GM12878 (cell line): ENCODE data around the gene SNRNP35. TPM values are rescaled to one million over a fixed set of nuclear protein-coding genes. Genes with fewer than 3 reads are reported as not detected.

ENCODE experiments used
- BMI1 ChIP-seq: fragments of 450-650 bp; IDR thresholded peaks from 2 replicates; pipeline ENCODE4 v1.6.1; 2016; ENCODE audit warnings: mild to moderate bottlenecking, moderate library complexity, borderline replicate concordance
- CEBPB ChIP-seq, 2 experiments: fragments of 150-350 bp in 1 of 2; IDR thresholded peaks; 2 replicates each; pipeline ENCODE4 v1.6.1; 2012 to 2014; ENCODE audit warnings: low read depth in 2 of 2, low read length in 2 of 2, borderline replicate concordance in 1 of 2, inconsistent platforms in 1 of 2
- CREM ChIP-seq: IDR thresholded peaks from 2 replicates; pipeline ENCODE4 v1.6.1; 2014; ENCODE audit warnings: antibody characterized with exemption, low read depth
- DPF2 ChIP-seq: fragments of 450-650 bp; IDR thresholded peaks from 2 replicates; pipeline ENCODE4 v1.6.1; 2017; ENCODE audit warnings: mild to moderate bottlenecking
- EGR1 ChIP-seq, 2 experiments: IDR thresholded peaks; 1 replicate in 1 of 2; 2 replicates in 1 of 2; pipeline ENCODE4 v1.6.1; 2011 to 2012; ENCODE audit warnings: low read depth in 2 of 2, low read length in 2 of 2, borderline replicate concordance in 1 of 2, mild to moderate bottlenecking in 1 of 2, moderate library complexity in 1 of 2
- ETV6 ChIP-seq, 2 experiments: fragments of 450-650 bp in 1 of 2; IDR thresholded peaks in 1 of 2; conservative IDR thresholded peaks in 1 of 2; 2 replicates each; pipeline ENCODE4 v1.6.1; 2014; ENCODE audit warnings: antibody characterized with exemption in 1 of 2, borderline replicate concordance in 1 of 2, low read depth in 1 of 2, mild to moderate bottlenecking in 1 of 2, moderate library complexity in 1 of 2
- FOXM1 ChIP-seq: IDR thresholded peaks from 2 replicates; pipeline ENCODE4 v1.6.1; 2012; ENCODE audit warnings: low read depth, mild to moderate bottlenecking, inconsistent platforms, low read length, moderate library complexity
- HDAC2 ChIP-seq: fragments of 200-600 bp; sonication (generic); IDR thresholded peaks from 2 replicates; pipeline ENCODE4 v1.6.1; 2017
- MTA2 ChIP-seq: fragments of 450-650 bp; IDR thresholded peaks from 2 replicates; pipeline ENCODE4 v1.6.1; 2016; ENCODE audit warnings: low read depth, mild to moderate bottlenecking, moderate library complexity
- MYB ChIP-seq: fragments of 150-350 bp; IDR thresholded peaks from 2 replicates; pipeline ENCODE4 v1.6.1; 2014; ENCODE audit warnings: mild to moderate bottlenecking, low read depth, low read length, borderline replicate concordance
- NBN ChIP-seq: fragments of 450-650 bp; IDR thresholded peaks from 2 replicates; pipeline ENCODE4 v1.6.1; 2016
- RBBP5 ChIP-seq: fragments of 200-600 bp; sonication (generic); conservative IDR thresholded peaks from 2 replicates; pipeline ENCODE4 v1.6.1; 2016
- SMAD1 ChIP-seq: fragments of 450-650 bp; IDR thresholded peaks from 2 replicates; pipeline ENCODE4 v1.6.1; 2018; ENCODE audit warnings: mild to moderate bottlenecking, low read depth; ENCODE audit not compliant: partially characterized antibody
- SMAD5 ChIP-seq: IDR thresholded peaks from 2 replicates; pipeline ENCODE4 v1.6.1; 2016; ENCODE audit warnings: antibody characterized with exemption, low read depth
- SREBF1 ChIP-seq: IDR thresholded peaks from 2 replicates; pipeline ENCODE4 v1.6.1; 2012; ENCODE audit warnings: mild to moderate bottlenecking, low read length
- TAF1 ChIP-seq: IDR thresholded peaks from 2 replicates; pipeline ENCODE4 v1.6.1; 2011; ENCODE audit warnings: mild to moderate bottlenecking, low read depth, low read length, borderline replicate concordance
- TCF3 ChIP-seq: IDR thresholded peaks from 2 replicates; pipeline ENCODE4 v1.6.1; 2012; ENCODE audit warnings: low read depth, mild to moderate bottlenecking, low read length, borderline replicate concordance; ENCODE audit not compliant: insufficient read depth
- polyA plus RNA-seq, 11 experiments: library from polyadenylated mRNA; depleted of rRNA in 4 of 11; unstranded in 6 of 11; stranded (reverse) in 5 of 11; fragments of >200 nt; fragmentation: Nextera tagmentation in 4 of 11; fragmentation: Illumina TruSeq in 1 of 11; extraction: Ambion mirVana in 4 of 11; extraction: Trizol in 1 of 11; gene quantifications; 1 replicate in 1 of 11; 2 replicates in 10 of 11; pipeline versions ENCODE4 v1.2.1 to v1.2.3, GENCODE V29; 2011 to 2016; ENCODE audit warnings: inconsistent platforms in 2 of 11, missing spikeins in 2 of 11, low read depth in 1 of 11
- total RNA-seq, 4 experiments: library from RNA; depleted of rRNA in 3 of 4; stranded (reverse); fragments of >200 nt in 3 of 4; fragmentation: Illumina TruSeq in 1 of 4; extraction: Trizol in 1 of 4; gene quantifications; 2 replicates each; pipeline versions ENCODE4 v1.2.1 to v1.2.3, GENCODE V29; 2013 to 2021
- TF ChIP-seq, protein P1 (sequence below): fragments of 450-650 bp; IDR thresholded peaks from 2 replicates; pipeline ENCODE4 v1.6.1; 2017; ENCODE audit warnings: borderline replicate concordance
- TF ChIP-seq, protein P2 (sequence below): fragments of 450-650 bp; IDR thresholded peaks from 2 replicates; pipeline ENCODE4 v1.6.1; 2018; ENCODE audit warnings: mild to moderate bottlenecking, low read depth, moderate library complexity; ENCODE audit not compliant: partially characterized antibody
- TF ChIP-seq, protein P3 (sequence below): IDR thresholded peaks from 2 replicates; pipeline ENCODE4 v1.6.1; 2012; ENCODE audit warnings: low read depth, low read length, improper control_type of control experiment
- TF ChIP-seq, protein P4 (sequence below): fragments of 450-650 bp; formaldehyde crosslinking; IDR thresholded peaks from 2 replicates; pipeline ENCODE4 v1.5.0; 2022; ENCODE audit warnings: mild to moderate bottlenecking, missing genetic modification characterization

The SNRNP35 gene
- total and polyA plus RNA-seq, 10 of the 15 experiments (the other 5 are each of a cell fraction or from before 2014, with no cell fraction given) = 21.6 to 49.6 (median 29.0) TPM

DNA sequence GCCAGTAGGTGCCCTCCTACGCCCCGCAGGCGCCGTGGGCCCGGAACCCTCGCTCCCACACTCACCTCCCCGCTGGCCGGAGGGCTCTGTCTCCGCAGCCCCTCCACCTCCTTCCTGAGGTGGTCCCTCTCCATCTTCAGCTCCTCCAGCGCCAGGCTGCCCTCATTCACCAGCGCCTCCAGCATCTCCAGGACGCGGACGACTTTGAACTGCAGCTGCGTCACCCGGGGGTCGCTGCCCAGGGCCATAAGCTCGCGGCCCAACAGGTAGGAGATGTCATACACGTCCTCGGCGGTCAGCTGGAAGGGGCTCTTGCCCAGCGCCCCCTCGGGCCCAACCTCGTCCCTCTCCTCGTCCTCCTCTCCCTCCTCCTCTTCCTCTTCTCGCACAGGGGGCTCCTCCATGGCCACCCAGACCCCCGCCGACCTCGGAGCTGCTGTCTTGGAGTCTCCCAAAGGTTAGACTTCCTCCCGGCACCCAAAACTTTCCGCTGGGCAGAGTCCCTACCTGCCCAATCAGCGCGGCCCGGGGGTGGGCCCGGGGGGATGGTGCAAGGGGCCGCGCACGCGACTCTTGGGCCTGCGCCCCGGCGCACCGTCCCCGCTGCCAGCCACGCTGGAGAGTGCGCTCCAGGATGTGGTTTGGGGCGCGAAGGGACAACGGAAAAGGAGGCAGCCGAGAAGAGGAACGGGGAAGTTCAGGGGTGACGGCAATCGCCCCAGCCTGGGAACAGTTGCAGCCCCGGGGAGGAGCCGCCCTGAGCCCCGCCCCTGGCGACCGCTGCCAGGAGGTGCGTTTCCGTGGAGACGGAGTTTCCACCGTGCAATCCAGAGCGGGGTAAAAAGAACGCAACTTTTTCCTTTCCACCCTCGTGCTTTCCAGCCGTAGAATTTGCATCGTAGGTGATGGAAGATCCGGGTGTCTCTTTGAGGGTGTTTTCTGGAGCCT, 21.6 kb upstream of the SNRNP35 start, which contains the start of gene RILPL2 (continued):
- TF ChIP-seq HDAC2 (no peak), MYB (0 out of 2 replicates have a peak, but pooled peaks have one; percentile 40), RBBP5 (no peak), DPF2 (peak; percentile 88), MTA2 (no peak), SMAD5 (no peak), CEBPB (IDR thresholded peaks at IDR 0.05; ENCODE audit: borderline replicate concordance in 1 of 2, low read depth in 2 of 2, low read length in 2 of 2) (no peak), TCF3 (0 out of 2 replicates have a peak, but pooled peaks have one; percentile 81), TAF1 (peak; percentile 47; the same call in 1 of the 2 replicates), CREM (peak; percentile 68), ETV6 (conservative IDR thresholded peaks at IDR 0.05 in 1 of 2, IDR thresholded peaks at IDR 0.05 in 1 of 2; ENCODE audit: borderline replicate concordance in 1 of 2, low read depth in 1 of 2) (peak in 1 of 2 experiments; percentile 68; a peak in 2 of 4 replicates), FOXM1 (peak; percentile 23; the same call in 1 of the 2 replicates), NBN (peak; percentile 39; the same call in 1 of the 2 replicates), SREBF1 (no peak), EGR1 (IDR thresholded peaks at IDR 0.05; ENCODE audit: borderline replicate concordance in 1 of 2, low read depth in 2 of 2, low read length in 2 of 2) (peak in 1 of 2 experiments; percentile 45; a peak in 1 of 3 replicates), SMAD1 (no peak), BMI1 (0 out of 2 replicates have a peak, but pooled peaks have one; percentile 65)
- TF ChIP-seq, protein P1, sequence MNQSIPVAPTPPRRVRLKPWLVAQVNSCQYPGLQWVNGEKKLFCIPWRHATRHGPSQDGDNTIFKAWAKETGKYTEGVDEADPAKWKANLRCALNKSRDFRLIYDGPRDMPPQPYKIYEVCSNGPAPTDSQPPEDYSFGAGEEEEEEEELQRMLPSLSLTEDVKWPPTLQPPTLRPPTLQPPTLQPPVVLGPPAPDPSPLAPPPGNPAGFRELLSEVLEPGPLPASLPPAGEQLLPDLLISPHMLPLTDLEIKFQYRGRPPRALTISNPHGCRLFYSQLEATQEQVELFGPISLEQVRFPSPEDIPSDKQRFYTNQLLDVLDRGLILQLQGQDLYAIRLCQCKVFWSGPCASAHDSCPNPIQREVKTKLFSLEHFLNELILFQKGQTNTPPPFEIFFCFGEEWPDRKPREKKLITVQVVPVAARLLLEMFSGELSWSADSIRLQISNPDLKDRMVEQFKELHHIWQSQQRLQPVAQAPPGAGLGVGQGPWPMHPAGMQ = no peak
- TF ChIP-seq, protein P2, sequence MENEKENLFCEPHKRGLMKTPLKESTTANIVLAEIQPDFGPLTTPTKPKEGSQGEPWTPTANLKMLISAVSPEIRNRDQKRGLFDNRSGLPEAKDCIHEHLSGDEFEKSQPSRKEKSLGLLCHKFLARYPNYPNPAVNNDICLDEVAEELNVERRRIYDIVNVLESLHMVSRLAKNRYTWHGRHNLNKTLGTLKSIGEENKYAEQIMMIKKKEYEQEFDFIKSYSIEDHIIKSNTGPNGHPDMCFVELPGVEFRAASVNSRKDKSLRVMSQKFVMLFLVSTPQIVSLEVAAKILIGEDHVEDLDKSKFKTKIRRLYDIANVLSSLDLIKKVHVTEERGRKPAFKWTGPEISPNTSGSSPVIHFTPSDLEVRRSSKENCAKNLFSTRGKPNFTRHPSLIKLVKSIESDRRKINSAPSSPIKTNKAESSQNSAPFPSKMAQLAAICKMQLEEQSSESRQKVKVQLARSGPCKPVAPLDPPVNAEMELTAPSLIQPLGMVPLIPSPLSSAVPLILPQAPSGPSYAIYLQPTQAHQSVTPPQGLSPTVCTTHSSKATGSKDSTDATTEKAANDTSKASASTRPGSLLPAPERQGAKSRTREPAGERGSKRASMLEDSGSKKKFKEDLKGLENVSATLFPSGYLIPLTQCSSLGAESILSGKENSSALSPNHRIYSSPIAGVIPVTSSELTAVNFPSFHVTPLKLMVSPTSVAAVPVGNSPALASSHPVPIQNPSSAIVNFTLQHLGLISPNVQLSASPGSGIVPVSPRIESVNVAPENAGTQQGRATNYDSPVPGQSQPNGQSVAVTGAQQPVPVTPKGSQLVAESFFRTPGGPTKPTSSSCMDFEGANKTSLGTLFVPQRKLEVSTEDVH = no peak
- TF ChIP-seq, protein P3, sequence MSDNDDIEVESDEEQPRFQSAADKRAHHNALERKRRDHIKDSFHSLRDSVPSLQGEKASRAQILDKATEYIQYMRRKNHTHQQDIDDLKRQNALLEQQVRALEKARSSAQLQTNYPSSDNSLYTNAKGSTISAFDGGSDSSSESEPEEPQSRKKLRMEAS = peak; percentile 61; the same call in 1 of the 2 replicates
- TF ChIP-seq, protein P4, sequence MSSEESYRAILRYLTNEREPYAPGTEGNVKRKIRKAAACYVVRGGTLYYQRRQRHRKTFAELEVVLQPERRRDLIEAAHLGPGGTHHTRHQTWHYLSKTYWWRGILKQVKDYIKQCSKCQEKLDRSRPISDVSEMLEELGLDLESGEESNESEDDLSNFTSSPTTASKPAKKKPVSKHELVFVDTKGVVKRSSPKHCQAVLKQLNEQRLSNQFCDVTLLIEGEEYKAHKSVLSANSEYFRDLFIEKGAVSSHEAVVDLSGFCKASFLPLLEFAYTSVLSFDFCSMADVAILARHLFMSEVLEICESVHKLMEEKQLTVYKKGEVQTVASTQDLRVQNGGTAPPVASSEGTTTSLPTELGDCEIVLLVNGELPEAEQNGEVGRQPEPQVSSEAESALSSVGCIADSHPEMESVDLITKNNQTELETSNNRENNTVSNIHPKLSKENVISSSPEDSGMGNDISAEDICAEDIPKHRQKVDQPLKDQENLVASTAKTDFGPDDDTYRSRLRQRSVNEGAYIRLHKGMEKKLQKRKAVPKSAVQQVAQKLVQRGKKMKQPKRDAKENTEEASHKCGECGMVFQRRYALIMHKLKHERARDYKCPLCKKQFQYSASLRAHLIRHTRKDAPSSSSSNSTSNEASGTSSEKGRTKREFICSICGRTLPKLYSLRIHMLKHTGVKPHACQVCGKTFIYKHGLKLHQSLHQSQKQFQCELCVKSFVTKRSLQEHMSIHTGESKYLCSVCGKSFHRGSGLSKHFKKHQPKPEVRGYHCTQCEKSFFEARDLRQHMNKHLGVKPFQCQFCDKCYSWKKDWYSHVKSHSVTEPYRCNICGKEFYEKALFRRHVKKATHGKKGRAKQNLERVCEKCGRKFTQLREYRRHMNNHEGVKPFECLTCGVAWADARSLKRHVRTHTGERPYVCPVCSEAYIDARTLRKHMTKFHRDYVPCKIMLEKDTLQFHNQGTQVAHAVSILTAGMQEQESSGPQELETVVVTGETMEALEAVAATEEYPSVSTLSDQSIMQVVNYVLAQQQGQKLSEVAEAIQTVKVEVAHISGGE (CRISPR knock-in tag) = no peak
